ENCODE results near the gene NPNT. TPM values are rescaled to one million over a fixed set of nuclear protein-coding genes. Genes with fewer than 3 reads are reported as not detected.

Gene NPNT
- total RNA-seq, 1 experiment from 2014 or later = not detected

GRCh38 chr4:105912633-105913032 lies 17.4 kb downstream of the NPNT start:
- no peak for DNase-seq (ENCODE audit: low read depth)

GRCh38 chr4:105917171-105917685 lies 22.0 kb downstream of the NPNT start:
- DNase-seq (ENCODE audit: low read depth) = no peak

- no peak for DNase-seq (ENCODE audit: low read depth)
These were observed 26.0 kb downstream of the NPNT start for GRCh38 chr4:105921301-105921700.

GRCh38 chr4:105923497-105924238 lies 28.4 kb downstream of the NPNT start:
- DNase-seq (ENCODE audit: low read depth) = peak; percentile 1

- no peak for DNase-seq (ENCODE audit: low read depth)
These were observed 29.1 kb downstream of the NPNT start for GRCh38 chr4:105924341-105924740.

GRCh38 chr4:105930698-105931097 lies 35.4 kb downstream of the NPNT start:
- no peak for DNase-seq (ENCODE audit: low read depth)

- DNase-seq (ENCODE audit: low read depth) = no peak
These were observed 37.8 kb downstream of the NPNT start for GRCh38 chr4:105933083-105933482.

- no peak for DNase-seq (ENCODE audit: low read depth)
These were observed 39.1 kb downstream of the NPNT start for GRCh38 chr4:105934386-105934785.

GRCh38 chr4:105936901-105937300 lies 41.6 kb downstream of the NPNT start:
- no peak for DNase-seq (ENCODE audit: low read depth)

- DNase-seq (ENCODE audit: low read depth) = no peak
These were observed 42.5 kb downstream of the NPNT start for GRCh38 chr4:105937759-105938158.

- no peak for DNase-seq (ENCODE audit: low read depth)
These were observed 48.0 kb downstream of the NPNT start for GRCh38 chr4:105943234-105943633.

- no peak for DNase-seq (ENCODE audit: low read depth)
These were observed 49.3 kb downstream of the NPNT start for GRCh38 chr4:105944540-105944939.

- DNase-seq (ENCODE audit: low read depth) = no peak
These were observed 51.5 kb downstream of the NPNT start for GRCh38 chr4:105946771-105947170.

- no peak for DNase-seq (ENCODE audit: low read depth)
These were observed 55.4 kb downstream of the NPNT start for GRCh38 chr4:105950701-105951100.

GRCh38 chr4:105951198-105951597 lies 55.9 kb downstream of the NPNT start:
- DNase-seq (ENCODE audit: low read depth) = no peak

GRCh38 chr4:105952591-105952990 lies 57.3 kb downstream of the NPNT start:
- no peak for DNase-seq (ENCODE audit: low read depth)

GRCh38 chr4:105956569-105956968 lies 61.3 kb downstream of the NPNT start:
- no peak for DNase-seq (ENCODE audit: low read depth)

- no peak for DNase-seq (ENCODE audit: low read depth)
These were observed 62.4 kb downstream of the NPNT start for GRCh38 chr4:105957680-105958079.

GRCh38 chr4:105963461-105964400 lies 68.5 kb downstream of the NPNT start:
- DNase-seq (ENCODE audit: low read depth) = no peak

- DNase-seq (ENCODE audit: low read depth) = no peak
These were observed 70.0 kb downstream of the NPNT start for GRCh38 chr4:105965183-105965800.

- DNase-seq (ENCODE audit: low read depth) = peak; percentile 13
These were observed 70.8 kb downstream of the NPNT start for GRCh38 chr4:105966051-105966450.

- no peak for DNase-seq (ENCODE audit: low read depth)
These were observed 71.9 kb downstream of the NPNT start for GRCh38 chr4:105967058-105967658.

All from Daoy (cell line).